22Rv1 (cell line): Measurements from ENCODE around the gene RNF214.

Experiments used
- ZFX ChIP-seq: fragments of 450-650 bp; IDR thresholded peaks from 2 replicates; pipeline ENCODE4 v1.6.1; 2017; ENCODE audit warnings: antibody characterized with exemption, borderline replicate concordance
- TF ChIP-seq, protein P1 (sequence below): fragments of 450-650 bp; IDR thresholded peaks from 2 replicates; pipeline ENCODE4 v1.5.1; 2017; ENCODE audit warnings: mild to moderate bottlenecking

DNA sequence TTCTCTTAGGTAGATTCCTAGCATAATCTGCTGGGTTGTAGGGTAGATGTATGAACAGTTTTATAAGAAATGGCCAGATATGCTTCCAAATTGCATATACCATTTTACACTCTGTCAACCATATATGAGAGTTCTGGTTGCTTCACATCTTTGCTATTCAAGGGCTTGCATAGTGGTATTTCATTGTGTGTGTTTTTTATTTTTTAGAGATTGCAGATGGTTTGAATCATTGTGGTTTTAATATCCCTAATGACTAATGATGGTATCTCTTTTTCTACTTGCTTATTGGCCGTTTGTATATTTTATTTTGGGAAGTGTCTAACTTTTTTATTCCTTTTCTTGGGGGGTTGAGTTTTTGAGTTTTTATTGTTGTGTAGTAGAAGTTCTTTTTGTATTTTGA, 26.9 kb downstream of the RNF214 start:
- TF ChIP-seq, protein P1, sequence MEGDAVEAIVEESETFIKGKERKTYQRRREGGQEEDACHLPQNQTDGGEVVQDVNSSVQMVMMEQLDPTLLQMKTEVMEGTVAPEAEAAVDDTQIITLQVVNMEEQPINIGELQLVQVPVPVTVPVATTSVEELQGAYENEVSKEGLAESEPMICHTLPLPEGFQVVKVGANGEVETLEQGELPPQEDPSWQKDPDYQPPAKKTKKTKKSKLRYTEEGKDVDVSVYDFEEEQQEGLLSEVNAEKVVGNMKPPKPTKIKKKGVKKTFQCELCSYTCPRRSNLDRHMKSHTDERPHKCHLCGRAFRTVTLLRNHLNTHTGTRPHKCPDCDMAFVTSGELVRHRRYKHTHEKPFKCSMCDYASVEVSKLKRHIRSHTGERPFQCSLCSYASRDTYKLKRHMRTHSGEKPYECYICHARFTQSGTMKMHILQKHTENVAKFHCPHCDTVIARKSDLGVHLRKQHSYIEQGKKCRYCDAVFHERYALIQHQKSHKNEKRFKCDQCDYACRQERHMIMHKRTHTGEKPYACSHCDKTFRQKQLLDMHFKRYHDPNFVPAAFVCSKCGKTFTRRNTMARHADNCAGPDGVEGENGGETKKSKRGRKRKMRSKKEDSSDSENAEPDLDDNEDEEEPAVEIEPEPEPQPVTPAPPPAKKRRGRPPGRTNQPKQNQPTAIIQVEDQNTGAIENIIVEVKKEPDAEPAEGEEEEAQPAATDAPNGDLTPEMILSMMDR: no peak
- no peak for TF ChIP-seq ZFX
